HepG2 (cell line): ENCODE measurements around the gene VSIG10L2. TPM values are rescaled to one million over a fixed set of nuclear protein-coding genes. Genes with fewer than 3 reads are reported as not detected.

Experiments used
- ATAC-seq: fragments of 200-7000 bp; cut with Tn5 transposase; 3 replicates; pipeline ENCODE4 v1.9.1; 2020; ENCODE audit warnings: mild to moderate bottlenecking, moderate library complexity
- BruUV-seq: library from RNA; stranded (reverse); fragments of 400-500 nt; replicated peaks from 2 replicates; lab custom pipeline; 2021; lab: Mats Ljungman, UMichigan
- CTCF ChIA-PET: fragments of 300-600 bp; formaldehyde crosslinking; extraction: SDS; loops from one replicate; lab custom pipeline; 2021; ENCODE audit warnings: low total read pairs, inconsistent platforms, low intra/inter-chr PET ratio; lab: Yijun Ruan, JAX
- POLR2A ChIA-PET: fragments of 350-600 bp; sonication (Branson Sonifier 250); formaldehyde crosslinking; loops from one replicate; lab custom pipeline; 2020; ENCODE audit warnings: antibody characterized with exemption, inconsistent platforms; lab: Yijun Ruan, JAX
- DNase-seq: peaks from one replicate; pipeline ENCODE4 v3.0.0-alpha.2; 2015; ENCODE audit warnings: low spot score
- FAIRE-seq: peaks from 3 replicates; lab custom pipeline; 2011; peaks lifted over from hg19 to GRCh38; lab: Jason Lieb, UNC
- H2AFZ ChIP-seq: one replicate; pipeline ENCODE4 v1.6.1; 2011; ENCODE audit warnings: low read length, inconsistent platforms
- H3K27ac ChIP-seq: fragments of 300-600 bp; 3 replicates; pipeline ENCODE4 v1.8.0; 2011; ENCODE audit warnings: mixed run types, mild to moderate bottlenecking, mixed read lengths, low read length, inconsistent platforms; ENCODE audit not compliant: insufficient read depth; ENCODE audit errors: extremely low read length
- H3K27me3 ChIP-seq, 2 experiments: fragments of 200-600 bp in 1 of 2; 2 replicates in 1 of 2; 3 replicates in 1 of 2; pipeline versions ENCODE4 v1.6.0 to v1.8.0; 2011; ENCODE audit warnings: low read length in 2 of 2, mild to moderate bottlenecking in 2 of 2, moderate library complexity in 2 of 2, inconsistent platforms in 1 of 2; ENCODE audit not compliant: insufficient read depth in 2 of 2, control insufficient read depth in 1 of 2
- H3K36me3 ChIP-seq, 2 experiments: fragments of 200-600 bp in 1 of 2; replicated peaks in 1 of 2; 2 replicates in 1 of 2; 3 replicates in 1 of 2; pipeline versions ENCODE4 v1.5.1 to v1.8.0; 2011; ENCODE audit warnings: low read length in 2 of 2, inconsistent platforms in 1 of 2; ENCODE audit not compliant: insufficient read depth in 2 of 2, control insufficient read depth in 1 of 2
- H3K4me1 ChIP-seq: 2 replicates; pipeline ENCODE4 v1.5.1; 2012; ENCODE audit warnings: low read length, inconsistent platforms; ENCODE audit not compliant: insufficient read depth
- H3K4me2 ChIP-seq: 2 replicates; pipeline ENCODE4 v1.6.0; 2011; ENCODE audit warnings: low read depth, low read length, inconsistent platforms
- H3K4me3 ChIP-seq, 3 experiments: fragments of 200-600 bp in 1 of 3; sonication (generic), shearing (Covaris generic) in 1 of 3; replicated peaks in 1 of 3; 2 replicates each; pipeline ENCODE4 v1.5.1; 2011 to 2016; ENCODE audit warnings: low read length in 3 of 3, inconsistent platforms in 2 of 3, low read depth in 2 of 3, mild to moderate bottlenecking in 2 of 3, control low read depth in 1 of 3, mixed read lengths in 1 of 3; ENCODE audit not compliant: insufficient read depth in 1 of 3
- H3K79me2 ChIP-seq: one replicate; pipeline ENCODE4 v1.6.1; 2011; ENCODE audit warnings: low read length, inconsistent platforms; ENCODE audit not compliant: insufficient read depth
- H3K9ac ChIP-seq: 2 replicates; pipeline ENCODE4 v1.6.0; 2011; ENCODE audit warnings: mild to moderate bottlenecking, low read depth, low read length, inconsistent platforms; ENCODE audit not compliant: insufficient read depth
- H3K9me3 ChIP-seq: 2 replicates; pipeline ENCODE4 v1.5.1; 2012; ENCODE audit warnings: mild to moderate bottlenecking, low read length
- H4K20me1 ChIP-seq: 2 replicates; pipeline ENCODE4 v1.6.0; 2011; ENCODE audit warnings: inconsistent platforms, mild to moderate bottlenecking, low read length, moderate library complexity; ENCODE audit not compliant: insufficient read depth
- ATF1 ChIP-seq: IDR thresholded peaks from 2 replicates; pipeline ENCODE4 v1.6.1; 2016; ENCODE audit warnings: mild to moderate bottlenecking, control low read depth
- SRF ChIP-seq: IDR thresholded peaks from 2 replicates; pipeline ENCODE4 v1.6.1; 2011; ENCODE audit warnings: mild to moderate bottlenecking, low read depth, low read length, moderate library complexity
- TFDP2 ChIP-seq: sonication (generic); formaldehyde crosslinking; IDR thresholded peaks from 2 replicates; pipeline ENCODE4 v1.4.0; 2020; ENCODE audit warnings: missing genetic modification reagents
- TGIF2 ChIP-seq: IDR thresholded peaks from 2 replicates; pipeline ENCODE4 v1.6.1; 2016; ENCODE audit warnings: control low read depth, missing compliant biosample characterization
- ZBTB14 ChIP-seq: sonication (generic); formaldehyde crosslinking; IDR thresholded peaks from 2 replicates; pipeline ENCODE4 v1.4.0; 2020; ENCODE audit warnings: missing genetic modification reagents
- ZNF570 ChIP-seq: sonication (generic); formaldehyde crosslinking; IDR thresholded peaks from 2 replicates; pipeline ENCODE4 v1.4.0; 2020; ENCODE audit warnings: mild to moderate bottlenecking, missing genetic modification reagents, borderline replicate concordance
- ZNF687 ChIP-seq: sonication (generic); formaldehyde crosslinking; IDR thresholded peaks from 2 replicates; pipeline ENCODE4 v1.5.1; 2020; ENCODE audit warnings: mild to moderate bottlenecking, missing genetic modification reagents, moderate library complexity
- WGBS: methylation state at CpG from one replicate; pipeline ENCODE4 v1.1.6; 2017; ENCODE audit warnings: low lambda C conversion rate; 5-methylcytosine and 5-hydroxymethylcytosine counted together
- in situ Hi-C: cut with HindIII; loops from 2 replicates; pipeline ENCODE4 v1.10.0; 2017; ENCODE audit warnings: low pct_unique_long_range_greater_than_20kb; ENCODE audit not compliant: extremely low pct_ligation_motif_present
- intact Hi-C: fragments of 100-400 bp; cut with micrococcal nuclease; formaldehyde crosslinking; loops from one replicate; pipeline ENCODE4 v1.10.0; 2022; ENCODE audit not compliant: unreplicated experiment
- polyA plus RNA-seq, 8 experiments: library from polyadenylated mRNA; depleted of rRNA in 3 of 8; stranded (reverse) in 7 of 8; unstranded in 1 of 8; fragments of >200 nt; fragmentation: Illumina TruSeq in 4 of 8; extraction: Trizol in 4 of 8; gene quantifications; 2 replicates each; pipeline versions ENCODE4 v1.2.1 to v1.2.3, GENCODE V29; 2011 to 2016; ENCODE audit warnings: low read depth in 4 of 8, missing spikeins in 1 of 8, mixed read lengths in 1 of 8; ENCODE audit not compliant: insufficient read depth in 1 of 8
- total RNA-seq, 5 experiments: library from RNA; depleted of rRNA; stranded (reverse); fragments of >200 nt; fragmentation: Illumina TruSeq; extraction: Trizol; gene quantifications; 2 replicates each; pipeline ENCODE4 v1.2.3, GENCODE V29; 2016; ENCODE audit warnings: low read depth in 1 of 5

VSIG10L2 gene
- total and polyA plus RNA-seq, 2 of the 13 experiments (the other 11 are each of a cell fraction or from before 2014, with no cell fraction given), result 0.21 TPM; not detected in 1

GRCh38 chr11:125958872-125959400, 13.1 kb downstream of the VSIG10L2 start (continued):
- TF ChIP-seq ZBTB14 (CRISPR knock-in tag) (no peak), TFDP2 (CRISPR knock-in tag) (no peak)
- TF ChIP-seq, all 625 proteins: peak for 0

DNA sequence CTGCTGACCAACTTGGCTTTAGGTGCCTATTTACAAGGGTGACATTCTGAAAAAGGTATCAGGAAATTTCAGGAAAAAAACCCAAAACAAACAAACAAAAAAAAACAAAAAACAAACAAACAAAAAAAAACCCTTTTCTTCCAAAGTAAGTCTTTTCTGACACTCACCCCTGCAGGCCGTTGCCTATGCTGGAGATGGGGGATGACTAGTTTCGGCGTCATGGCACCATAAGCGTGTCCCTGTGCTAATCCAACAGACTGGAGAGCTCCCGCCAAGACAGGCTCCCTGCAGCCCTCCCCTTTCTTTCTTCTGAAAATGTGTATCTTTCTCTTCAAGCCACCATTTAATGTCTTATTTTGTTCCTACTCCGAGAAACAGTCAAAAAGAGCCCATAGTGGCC, 13.7 kb downstream of the VSIG10L2 start:
- FAIRE-seq, result no peak
- Histone ChIP-seq H3K9me3 (no peaks in the 10 kb centered on the region), H3K4me3 (no peak overlapping the region), H3K27ac (no peak overlapping the region), H4K20me1 (no peaks in the 10 kb centered on the region), H3K4me2 (no peak overlapping the region), H3K27me3 (no peaks in the 10 kb centered on the region), H3K36me3 (peaks cover 0 to 32% of the 10 kb centered on the region in 2 experiments; a peak in 3 of 5 replicates)
- in situ Hi-C loops (no loop called here), intact Hi-C loops (no loop called here)
- no TSS peak for BruUV-seq
- TF ChIP-seq TGIF2 (no peak), ZNF570 (no peak), ZNF687 (CRISPR knock-in tag) (no peak), ATF1 (no peak), SRF (no peak)
- TF ChIP-seq, all 625 proteins: peak for 0
- Histone ChIP-seq H3K9ac (no peak overlapping the region), H2AFZ (no peak overlapping the region), H3K4me1 (no peaks in the 10 kb centered on the region), H3K79me2 (no peaks in the 10 kb centered on the region)
- ATAC-seq (no peak), DNase-seq (no peak)
- CTCF ChIA-PET, result no interaction called here
- WGBS, result 95% methylated on average over 6 of the region's 6 CpGs
- POLR2A ChIA-PET, result no interaction called here
